Kidney (tissue), 14 donors: Measurements from ENCODE around the gene CAMK2B. TPM values are rescaled to one million over a fixed set of nuclear protein-coding genes. Genes with fewer than 3 reads are reported as not detected.

Source experiments
- DNase-seq, 5 donors: peaks; one replicate each; pipeline ENCODE4 v3.0.0-alpha.2; 2013 to 2020
- FAIRE-seq: peaks from 2 replicates; lab custom pipeline; 2012; peaks lifted over from hg19 to GRCh38; lab: Jason Lieb, UNC
- H3K27ac ChIP-seq, 2 donors: one replicate each; pipeline ENCODE4 v1.7.0; 2013; ENCODE audit warnings: low read depth in 2 of 2, low read length in 2 of 2, inconsistent platforms in 1 of 2
- H3K27me3 ChIP-seq: one replicate; pipeline ENCODE4 v1.7.1; 2013; ENCODE audit warnings: low read length, inconsistent platforms; ENCODE audit not compliant: control insufficient read depth, insufficient read depth
- H3K36me3 ChIP-seq, 3 donors: one replicate each; pipeline versions ENCODE4 v1.7.0 to v1.7.1; 2013; ENCODE audit warnings: low read length in 3 of 3, control low read depth in 1 of 3, inconsistent platforms in 1 of 3; ENCODE audit not compliant: insufficient read depth in 3 of 3, control insufficient read depth in 2 of 3
- H3K4me1 ChIP-seq, 3 donors: one replicate each; pipeline versions ENCODE4 v1.7.0 to v1.7.1; 2013; ENCODE audit warnings: low read length in 3 of 3, inconsistent platforms in 1 of 3, low read depth in 1 of 3; ENCODE audit not compliant: control insufficient read depth in 2 of 3, insufficient read depth in 2 of 3
- H3K4me3 ChIP-seq, 3 donors: one replicate each; pipeline versions ENCODE4 v1.7.0 to v1.8.1; 2013; ENCODE audit warnings: low read length in 3 of 3, control low read depth in 1 of 3, inconsistent platforms in 1 of 3
- H3K9ac ChIP-seq, 3 donors: one replicate each; pipeline versions ENCODE4 v1.7.0 to v1.7.1; 2013; ENCODE audit warnings: low read length in 3 of 3, control low read depth in 1 of 3, inconsistent platforms in 1 of 3
- H3K9me3 ChIP-seq, 3 donors: one replicate each; pipeline versions ENCODE4 v1.7.0 to v1.7.1; 2013; ENCODE audit warnings: low read length in 3 of 3, control low read depth in 1 of 3, inconsistent platforms in 1 of 3; ENCODE audit not compliant: control insufficient read depth in 2 of 3, insufficient read depth in 1 of 3
- intact Hi-C: fragments of 100-400 bp; cut with DNase I; formaldehyde crosslinking; loops from one replicate; pipeline ENCODE4 v1.11.1; 2022
- polyA plus RNA-seq: library from polyadenylated mRNA; stranded (reverse); fragments of 350-450 nt; fragmentation: Illumina TruSeq; extraction: RNeasy Lipid Tissue Mini Kit (QIAGEN cat#74804); gene quantifications from one replicate; pipeline ENCODE4 v1.2.3, GENCODE V29; 2014; ENCODE audit warnings: low read depth, low replicate concordance; ENCODE audit not compliant: insufficient read depth
- total RNA-seq: library from RNA; stranded (reverse); fragmentation: NEBNext Ultra II Directional; extraction: Animal tissue kit (Norgen Biotek cat#: 25700); gene quantifications from one replicate; pipeline ENCODE4 v1.2.1, GENCODE V29; 2021
- TF ChIP-seq, protein P1 (sequence below): IDR thresholded peaks from 3 replicates; pipeline ENCODE4 v1.5.1; 2012; ENCODE audit warnings: mild to moderate bottlenecking, moderate library complexity, borderline replicate concordance; ENCODE audit not compliant: insufficient read depth; ENCODE audit errors: extremely low read depth
- donor health status: control.
- donor health status: control.
- donor health status: control.
- donor health status: control.
- donor health status: control.
- donor health status: DM: yes; HTN: yes; CAD: no.
- donor health status: Normal renal cell carcinoma (clear cell type).

The CAMK2B gene
- total and polyA plus RNA-seq, 2 donors from 2014 or later, result 1.1 to 3.2 TPM

DNA sequence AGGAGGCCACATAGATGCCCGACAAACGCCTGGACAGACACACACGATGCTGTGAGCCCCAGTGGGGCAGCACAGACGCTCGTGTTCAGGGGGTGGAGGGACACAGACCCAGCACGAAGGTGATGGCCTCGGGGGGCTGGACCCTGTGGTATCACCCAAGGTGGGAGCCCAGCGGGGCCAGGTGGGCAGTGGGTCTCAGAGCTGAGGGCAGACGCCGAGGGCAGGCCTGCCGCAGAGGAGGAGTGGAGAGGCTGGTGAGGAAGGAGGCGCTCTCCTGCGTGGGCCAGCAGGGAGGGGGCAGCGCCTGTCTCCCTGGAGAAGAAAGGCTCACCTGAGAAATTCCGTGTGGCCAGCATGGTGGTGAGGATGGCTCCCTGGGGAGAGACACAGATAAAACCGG lies 85.0 kb downstream of the CAMK2B start:
- Histone ChIP-seq H3K4me3 (no peak overlapping the region), H3K36me3 (no peaks in the 10 kb centered on the region), H3K27me3 (no peaks in the 10 kb centered on the region), H3K9me3 (no peaks in the 10 kb centered on the region), H3K9ac (no peak overlapping the region), H3K27ac (no peak overlapping the region), H3K4me1 (peaks cover 0 to 4% (median 0%) of the 10 kb centered on the region in 3 donors)
- no peak for DNase-seq
- no peak for FAIRE-seq
- TF ChIP-seq, protein P1, sequence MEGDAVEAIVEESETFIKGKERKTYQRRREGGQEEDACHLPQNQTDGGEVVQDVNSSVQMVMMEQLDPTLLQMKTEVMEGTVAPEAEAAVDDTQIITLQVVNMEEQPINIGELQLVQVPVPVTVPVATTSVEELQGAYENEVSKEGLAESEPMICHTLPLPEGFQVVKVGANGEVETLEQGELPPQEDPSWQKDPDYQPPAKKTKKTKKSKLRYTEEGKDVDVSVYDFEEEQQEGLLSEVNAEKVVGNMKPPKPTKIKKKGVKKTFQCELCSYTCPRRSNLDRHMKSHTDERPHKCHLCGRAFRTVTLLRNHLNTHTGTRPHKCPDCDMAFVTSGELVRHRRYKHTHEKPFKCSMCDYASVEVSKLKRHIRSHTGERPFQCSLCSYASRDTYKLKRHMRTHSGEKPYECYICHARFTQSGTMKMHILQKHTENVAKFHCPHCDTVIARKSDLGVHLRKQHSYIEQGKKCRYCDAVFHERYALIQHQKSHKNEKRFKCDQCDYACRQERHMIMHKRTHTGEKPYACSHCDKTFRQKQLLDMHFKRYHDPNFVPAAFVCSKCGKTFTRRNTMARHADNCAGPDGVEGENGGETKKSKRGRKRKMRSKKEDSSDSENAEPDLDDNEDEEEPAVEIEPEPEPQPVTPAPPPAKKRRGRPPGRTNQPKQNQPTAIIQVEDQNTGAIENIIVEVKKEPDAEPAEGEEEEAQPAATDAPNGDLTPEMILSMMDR, result no peak
- intact Hi-C loops, result loop anchor here (10.0 kb wide), 1 partner anchor 234 kb away; no protein-coding TSS in a partner anchor

- H3K36me3 ChIP-seq, result no peaks in the 10 kb centered on the region
- no peak overlapping the region for H3K4me3 ChIP-seq
- FAIRE-seq, result no peak
- H3K27me3 ChIP-seq, result no peaks in the 10 kb centered on the region
- TF ChIP-seq, protein P1, result no peak
- no peak for DNase-seq
- no peak overlapping the region for H3K27ac ChIP-seq
- H3K9ac ChIP-seq, result no peak overlapping the region
- peaks cover 0 to 4% (median 0%) of the 10 kb centered on the region in 3 donors for H3K4me1 ChIP-seq
- intact Hi-C loops, result no loop called here
- H3K9me3 ChIP-seq, result no peaks in the 10 kb centered on the region
These were observed 86.0 kb downstream of the CAMK2B start for GRCh38 chr7:44239361-44239760.

DNA sequence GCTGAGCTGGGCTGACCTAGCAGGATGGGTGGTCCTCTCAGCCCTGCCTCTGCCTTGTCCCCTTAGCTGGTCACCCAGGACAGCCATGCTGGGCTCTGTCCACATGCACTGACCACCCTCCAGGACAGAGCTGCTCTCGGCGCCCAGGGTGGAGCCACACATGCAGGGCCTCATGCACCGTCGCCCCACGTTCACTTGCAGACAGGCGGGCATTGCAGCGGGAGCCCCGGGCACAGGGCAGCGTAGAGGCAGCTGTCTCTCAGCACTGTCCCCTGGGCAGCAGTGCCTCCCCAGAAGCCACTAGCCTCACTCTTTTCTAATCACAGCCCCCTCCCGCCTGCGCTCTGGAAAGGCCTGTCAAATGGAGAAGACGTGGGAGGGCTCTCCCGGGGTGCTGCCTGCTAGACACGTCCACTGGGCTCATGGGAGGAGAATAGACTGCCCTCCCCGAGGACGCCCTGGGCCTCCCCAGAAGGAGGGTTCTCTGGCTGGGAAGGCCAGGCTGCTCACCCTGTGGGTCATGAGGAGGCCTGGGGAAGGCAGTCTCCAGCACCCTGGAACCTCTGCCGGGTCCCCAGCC lies 87.2 kb downstream of the CAMK2B start:
- DNase-seq, result no peak
- no peak for FAIRE-seq
- intact Hi-C loops, result no loop called here
- H3K4me3 ChIP-seq, result no peak overlapping the region
- no peak overlapping the region for H3K27ac ChIP-seq
- H3K9ac ChIP-seq, result no peak overlapping the region
- no peaks in the 10 kb centered on the region for H3K9me3 ChIP-seq
- TF ChIP-seq, protein P1, result no peak
- no peaks in the 10 kb centered on the region for H3K36me3 ChIP-seq
- H3K4me1 ChIP-seq, result peaks cover 0 to 4% (median 0%) of the 10 kb centered on the region in 3 donors
- no peaks in the 10 kb centered on the region for H3K27me3 ChIP-seq

- H3K27me3 ChIP-seq, result no peaks in the 10 kb centered on the region
- H3K4me1 ChIP-seq, result peaks cover 0 to 4% (median 0%) of the 10 kb centered on the region in 3 donors
- FAIRE-seq (no peak), DNase-seq (no peak)
- no peak overlapping the region for H3K9ac ChIP-seq
- H3K4me3 ChIP-seq, result no peak overlapping the region
- TF ChIP-seq, protein P1, result no peak
- no peaks in the 10 kb centered on the region for H3K9me3 ChIP-seq
- H3K27ac ChIP-seq, result no peak overlapping the region
- H3K36me3 ChIP-seq, result no peaks in the 10 kb centered on the region
- intact Hi-C loops, result no loop called here
These were observed 87.7 kb downstream of the CAMK2B start for GRCh38 chr7:44237696-44238095.
